Measurements from ENCODE around the gene FLVCR2.
A peak's percentile ranks its signal among the peaks of the same experiment; 100 is the strongest.

Gene FLVCR2

DNA sequence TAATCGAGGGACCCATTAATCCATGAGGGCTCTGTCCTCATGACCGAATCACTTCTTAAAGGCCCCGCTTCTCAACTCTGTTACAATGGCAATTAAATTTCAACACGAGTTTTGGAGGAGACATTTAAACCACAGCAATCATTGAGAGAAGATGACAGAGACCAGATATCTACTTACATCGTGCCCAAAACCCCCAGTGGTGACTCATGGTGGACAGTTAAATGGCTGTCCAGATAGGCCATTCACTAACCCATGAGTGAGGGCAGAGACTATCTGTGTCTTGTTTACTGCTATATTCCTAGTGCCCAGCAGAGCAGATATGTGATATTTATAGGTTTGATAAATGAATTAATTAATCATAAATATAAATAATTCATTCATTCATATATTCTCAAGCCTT is 20.0 kb upstream of the FLVCR2 start:
- DNase-seq (ENCODE audit: low read depth) = no peak

DNA sequence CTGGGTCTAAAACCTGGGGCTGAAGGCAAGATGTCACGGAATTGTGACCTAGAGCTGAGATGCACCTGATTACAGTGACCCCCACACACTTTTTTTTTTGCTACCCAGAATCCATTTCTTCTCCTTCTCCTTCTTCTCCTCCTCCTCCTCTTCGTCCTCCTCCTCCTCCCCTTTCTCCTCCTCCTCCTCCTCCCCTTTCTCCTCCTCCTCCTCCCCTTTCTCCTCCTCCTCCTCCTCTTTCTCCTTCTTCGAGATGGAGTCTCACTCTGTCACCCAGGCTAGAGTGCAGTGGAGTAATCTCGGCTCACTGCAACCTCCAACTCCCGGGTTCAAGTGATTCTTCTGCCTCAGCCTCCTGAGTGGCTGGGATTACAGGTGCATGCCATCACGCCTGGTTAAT is 19.4 kb upstream of the FLVCR2 start:
- DNase-seq (ENCODE audit: low read depth) = no peak

DNA sequence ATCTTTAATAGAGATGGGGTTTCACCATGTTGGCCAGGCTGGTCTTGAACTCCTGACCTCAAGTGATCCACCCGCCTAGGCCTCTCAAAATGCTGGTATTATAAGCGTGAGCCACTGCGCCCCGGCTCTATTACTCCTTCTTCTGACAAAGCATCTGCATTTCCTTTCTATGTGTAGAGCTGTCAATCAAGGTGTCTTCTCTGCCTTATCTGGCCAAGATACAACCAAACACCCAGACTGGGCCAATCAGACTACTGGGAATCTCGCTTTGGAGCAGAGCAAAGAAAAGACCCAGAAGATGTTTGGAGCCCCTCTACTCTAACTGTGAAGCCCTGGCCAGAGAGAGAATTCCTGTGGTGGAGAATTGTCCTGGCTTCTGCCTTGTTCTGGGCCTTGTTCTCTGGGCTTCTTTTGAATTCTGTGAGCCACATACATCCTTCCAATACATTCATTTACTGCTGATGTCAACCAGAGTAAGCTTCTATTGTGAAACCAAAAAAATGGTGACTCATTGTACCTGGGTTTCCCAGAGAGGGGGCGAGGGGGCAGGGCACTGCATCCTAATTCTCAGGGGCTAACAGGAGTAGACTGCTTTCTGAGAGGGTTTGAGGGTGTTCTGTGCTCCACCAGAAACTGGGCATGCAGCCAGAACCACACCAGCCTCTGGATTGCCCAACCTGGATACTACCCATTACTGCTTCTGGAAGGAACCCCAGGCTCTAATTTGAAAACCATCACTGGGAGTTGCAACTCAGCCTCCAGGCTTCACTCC is 18.8 kb upstream of the FLVCR2 start:
- DNase-seq (ENCODE audit: low read depth) = no peak

DNA sequence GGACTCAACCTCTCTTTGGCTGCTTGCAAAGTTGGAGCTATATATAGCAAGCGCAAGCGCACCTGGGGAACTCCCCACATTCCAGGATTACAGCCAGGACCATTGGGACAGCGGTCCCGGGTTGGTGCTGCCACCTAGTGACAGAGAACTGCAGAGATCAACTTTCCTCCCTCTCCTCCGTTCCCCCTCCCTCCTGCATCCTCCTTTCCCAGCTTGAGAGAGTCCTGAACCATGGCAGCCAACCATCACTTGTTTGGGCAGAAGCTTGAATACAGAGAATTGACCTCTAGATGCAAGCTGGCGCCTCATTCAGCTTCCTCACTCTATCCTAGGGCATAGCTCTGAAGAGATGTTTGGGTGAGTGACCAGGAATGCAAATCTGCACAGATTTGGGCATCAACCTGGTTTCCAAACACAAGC is 17.4 kb upstream of the FLVCR2 start:
- DNase-seq (ENCODE audit: low read depth) = no peak

DNA sequence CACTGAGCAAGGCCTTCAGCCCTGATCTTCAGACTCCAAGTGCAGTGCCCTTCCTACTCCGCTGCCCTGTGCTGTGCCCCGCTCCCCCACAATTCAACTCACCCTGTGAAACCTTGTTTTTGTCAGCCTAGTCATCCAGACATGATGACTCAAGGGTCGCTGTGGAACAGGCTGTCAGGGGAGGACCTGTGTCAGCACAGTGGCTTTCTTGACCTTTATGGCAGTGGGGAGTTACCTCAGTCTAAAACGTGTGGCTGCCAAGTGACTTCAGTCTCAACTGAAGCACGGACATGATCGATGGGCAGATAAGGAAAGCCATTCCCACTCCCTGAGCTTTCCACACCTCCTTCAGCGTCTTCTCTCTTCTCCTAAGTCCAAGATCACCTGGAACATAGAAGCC is 16.3 kb upstream of the FLVCR2 start:
- no peak for DNase-seq (ENCODE audit: low read depth)

DNA sequence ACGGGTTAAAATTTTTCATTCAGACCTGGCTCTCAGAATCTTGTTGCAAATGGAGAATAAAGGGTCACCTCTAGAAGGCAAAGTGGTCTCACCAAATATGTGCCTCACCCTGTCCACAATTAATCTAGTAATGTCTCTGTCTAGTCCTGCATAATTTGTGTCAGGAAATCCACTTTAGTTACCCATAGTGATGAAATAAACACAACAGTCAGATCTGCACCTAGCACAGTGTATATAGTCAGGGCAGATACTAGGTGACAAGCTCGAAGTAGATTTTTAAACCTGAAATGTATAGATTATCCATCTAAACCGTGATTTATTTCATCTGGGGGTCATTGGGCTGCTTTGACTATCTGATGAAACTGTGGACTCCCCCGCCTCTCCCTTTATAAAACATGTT is 15.9 kb upstream of the FLVCR2 start:
- DNase-seq (ENCODE audit: low read depth) = no peak

DNA sequence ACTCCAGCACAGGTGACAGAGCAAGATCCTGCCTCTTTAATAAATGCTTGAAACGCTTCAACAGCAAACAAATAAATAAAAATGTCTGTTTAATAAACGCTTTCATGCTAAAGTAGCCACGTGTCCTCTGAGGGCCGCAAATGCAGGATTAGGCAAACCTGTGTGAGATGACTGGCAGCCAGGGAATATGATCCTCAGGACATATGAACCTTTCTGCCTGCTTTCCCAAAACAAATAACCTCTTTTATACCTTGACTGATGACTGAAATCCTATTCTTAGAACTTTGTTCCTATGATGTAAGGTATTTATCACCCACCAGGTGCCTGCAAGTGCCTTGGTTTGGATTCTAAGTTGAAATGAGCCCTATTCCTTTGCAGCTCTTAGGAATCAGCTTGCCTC is 14.5 kb upstream of the FLVCR2 start:
- no peak for DNase-seq (ENCODE audit: low read depth)

DNA sequence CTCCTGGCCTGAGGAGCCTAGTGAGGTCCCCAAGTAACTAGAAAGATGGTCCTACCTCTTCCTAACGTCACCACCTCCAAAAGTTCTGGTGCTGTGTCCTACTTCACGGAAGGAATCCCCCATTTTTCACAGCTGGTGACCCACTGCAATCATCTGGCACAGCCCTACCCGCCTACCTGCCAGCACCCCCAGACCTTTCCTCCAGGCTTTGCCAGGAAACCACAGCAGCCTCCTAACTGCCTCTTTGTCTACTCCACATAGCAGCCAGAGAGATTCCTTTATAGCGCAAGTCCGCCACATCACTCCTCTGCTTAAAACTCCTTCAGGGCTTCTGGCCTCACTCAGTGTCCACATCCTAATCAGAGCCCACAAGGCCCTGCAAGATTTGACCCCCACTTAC is 13.4 kb upstream of the FLVCR2 start:
- no peak for DNase-seq (ENCODE audit: low read depth)

DNA sequence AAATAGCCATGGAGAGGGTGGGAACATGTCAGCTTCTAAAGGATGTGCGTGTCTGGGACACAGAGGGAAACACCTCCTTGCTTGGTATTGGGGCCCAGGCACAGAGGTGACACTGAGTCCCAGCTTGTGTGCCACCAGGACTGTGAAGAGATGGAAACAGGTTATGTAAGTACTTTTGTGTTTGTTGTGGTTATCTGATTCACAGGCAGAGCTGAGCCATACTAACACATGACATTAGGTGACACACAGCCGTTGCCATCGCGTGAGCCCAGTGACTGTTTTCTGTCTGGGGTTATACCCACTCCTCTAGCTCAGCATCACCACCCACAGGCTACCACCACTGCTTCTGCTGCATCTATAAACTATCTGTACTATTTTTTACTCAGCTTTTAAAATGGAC is 12.1 kb upstream of the FLVCR2 start:
- peak; percentile 75 for DNase-seq (ENCODE audit: low read depth)

DNA sequence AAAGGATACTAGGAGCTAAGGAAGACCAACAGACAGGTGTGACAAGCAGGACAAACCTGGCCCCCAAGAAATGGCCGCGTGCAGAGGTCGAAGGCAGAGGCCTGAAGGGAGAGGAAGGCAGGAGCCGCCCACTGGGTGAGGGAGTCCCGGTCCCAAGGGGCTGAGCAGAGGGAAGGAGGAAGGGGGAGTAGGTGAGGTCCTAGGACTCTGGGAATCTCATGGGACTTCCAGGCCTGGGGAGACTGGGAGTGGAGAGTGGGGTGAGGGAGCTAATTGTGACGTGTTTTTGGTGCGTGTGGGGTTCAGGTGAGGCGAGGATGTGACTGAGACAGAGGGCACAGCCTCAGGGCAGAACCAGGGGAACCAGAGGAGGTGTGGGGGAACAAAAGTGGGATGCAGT is 11.7 kb upstream of the FLVCR2 start:
- DNase-seq (ENCODE audit: low read depth) = no peak

DNA sequence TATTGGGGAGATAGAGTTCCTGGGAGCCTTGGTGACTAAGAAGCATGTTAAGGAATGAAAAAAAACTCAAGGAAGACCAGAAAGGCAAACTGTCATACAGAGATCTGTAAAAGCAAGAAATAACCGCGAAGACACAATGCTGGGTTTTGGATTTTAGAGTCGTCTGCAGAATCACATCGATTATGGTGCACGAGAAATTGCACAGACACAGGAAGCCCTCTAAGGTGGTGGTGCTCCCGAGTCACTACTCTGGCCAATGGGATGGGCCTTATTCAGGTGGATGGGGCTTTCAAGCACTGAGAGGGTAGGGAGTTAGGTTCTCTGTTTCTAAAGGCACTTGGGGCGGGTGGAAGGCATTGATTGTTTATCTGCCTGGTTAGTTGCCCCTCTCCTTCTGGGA is 10.3 kb upstream of the FLVCR2 start:
- no peak for DNase-seq (ENCODE audit: low read depth)

DNA sequence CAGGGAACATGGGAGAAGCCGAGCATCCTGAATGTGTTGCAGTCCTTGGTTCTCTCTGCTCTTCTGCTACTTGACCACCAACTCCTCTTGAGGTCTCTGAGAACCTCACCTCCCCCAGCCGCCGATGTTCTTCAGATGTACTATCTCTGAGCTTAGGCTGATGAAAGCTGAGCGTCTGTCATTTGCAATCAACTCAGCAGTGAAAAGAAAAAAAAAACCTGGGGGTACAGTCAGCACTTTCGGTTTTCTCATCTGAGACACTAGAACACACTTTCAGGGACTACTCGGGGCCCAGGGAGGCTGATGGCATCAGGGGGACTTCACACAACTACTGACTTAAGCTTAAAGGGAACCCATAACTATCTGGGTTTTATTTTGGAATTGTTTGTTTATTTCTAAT is 9.6 kb upstream of the FLVCR2 start:
- no peak for DNase-seq (ENCODE audit: low read depth)

DNA sequence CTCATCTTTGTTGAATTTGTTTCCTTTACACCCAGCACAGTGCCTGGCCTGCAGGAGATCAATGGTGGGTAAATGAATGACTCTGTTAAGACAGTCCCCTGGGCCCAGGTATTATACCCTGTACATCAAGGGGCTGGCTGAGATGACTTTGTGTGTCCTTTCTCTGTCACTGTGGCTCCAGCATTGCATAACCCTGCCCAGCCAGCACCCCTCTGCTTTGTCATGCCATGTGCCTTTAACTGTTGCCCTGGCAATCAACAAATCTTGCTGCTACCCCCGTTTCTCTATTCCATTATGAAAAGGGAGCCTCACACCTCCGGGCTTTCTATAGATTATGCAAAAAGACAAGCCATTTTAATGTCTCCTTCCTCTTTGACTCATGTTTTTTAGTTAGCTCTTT is 7.6 kb upstream of the FLVCR2 start:
- no peak for DNase-seq (ENCODE audit: low read depth)

DNA sequence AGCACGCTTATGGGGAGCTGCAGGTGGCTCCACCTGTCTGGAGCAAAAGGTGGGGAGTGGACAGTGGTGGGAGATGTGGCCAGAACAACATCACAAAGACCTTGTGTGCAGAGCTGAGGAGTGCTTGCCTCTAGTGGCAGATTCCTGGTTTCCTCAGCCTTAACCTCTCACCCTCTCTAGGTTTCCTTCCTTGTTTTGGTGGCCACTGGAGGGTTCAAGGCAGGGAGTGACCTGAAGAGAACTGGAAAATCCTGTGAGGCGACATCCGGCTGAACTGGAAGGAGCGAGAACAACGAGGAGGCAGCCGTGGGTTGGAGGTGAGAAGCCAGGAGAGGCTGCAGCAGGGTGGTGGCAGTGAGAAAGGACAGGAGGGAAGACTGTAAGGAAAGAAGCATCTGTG is 6.3 kb upstream of the FLVCR2 start:
- DNase-seq (ENCODE audit: low read depth) = no peak

DNA sequence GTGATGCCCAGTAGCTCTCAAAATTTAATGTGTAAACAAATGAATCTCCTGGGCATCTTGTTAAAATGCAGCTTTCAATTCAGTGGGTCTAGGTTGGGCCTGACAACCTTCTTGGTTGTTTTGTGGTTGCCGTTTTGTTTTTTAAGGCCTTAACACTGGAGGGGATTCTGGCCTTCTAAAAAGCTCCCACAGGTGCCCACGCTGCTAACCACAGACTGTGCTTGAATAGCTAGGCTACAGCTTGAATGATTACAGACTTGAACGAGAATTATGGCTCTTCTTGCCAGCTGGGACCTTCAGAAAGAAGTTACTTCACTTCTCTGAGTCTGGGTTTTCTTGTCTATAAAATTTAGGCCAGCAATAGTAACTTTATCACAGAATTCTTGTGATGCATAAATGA is 1.3 kb upstream of the FLVCR2 start:
- no peak for DNase-seq (ENCODE audit: low read depth)

DNA sequence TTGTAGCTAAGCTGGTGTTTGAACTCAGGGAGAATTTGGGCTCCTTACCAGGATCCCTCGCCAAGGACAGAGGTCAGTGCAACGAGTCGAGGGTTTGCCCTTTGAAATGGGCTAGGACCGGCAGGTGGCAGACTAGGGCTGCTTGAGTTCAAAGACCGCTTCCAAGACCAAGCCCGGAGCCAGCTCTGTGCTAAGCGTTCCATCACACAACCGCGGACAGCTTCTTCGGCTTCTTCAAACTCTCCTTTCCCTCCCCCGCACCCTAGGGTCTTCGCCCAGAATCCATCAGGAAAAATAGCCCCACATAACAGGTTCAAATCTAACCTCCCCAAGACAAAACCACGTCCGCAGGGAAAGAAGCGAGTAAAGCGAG is 705 bp upstream of the FLVCR2 start:
- peak; percentile 36 for DNase-seq (ENCODE audit: low read depth)

DNA sequence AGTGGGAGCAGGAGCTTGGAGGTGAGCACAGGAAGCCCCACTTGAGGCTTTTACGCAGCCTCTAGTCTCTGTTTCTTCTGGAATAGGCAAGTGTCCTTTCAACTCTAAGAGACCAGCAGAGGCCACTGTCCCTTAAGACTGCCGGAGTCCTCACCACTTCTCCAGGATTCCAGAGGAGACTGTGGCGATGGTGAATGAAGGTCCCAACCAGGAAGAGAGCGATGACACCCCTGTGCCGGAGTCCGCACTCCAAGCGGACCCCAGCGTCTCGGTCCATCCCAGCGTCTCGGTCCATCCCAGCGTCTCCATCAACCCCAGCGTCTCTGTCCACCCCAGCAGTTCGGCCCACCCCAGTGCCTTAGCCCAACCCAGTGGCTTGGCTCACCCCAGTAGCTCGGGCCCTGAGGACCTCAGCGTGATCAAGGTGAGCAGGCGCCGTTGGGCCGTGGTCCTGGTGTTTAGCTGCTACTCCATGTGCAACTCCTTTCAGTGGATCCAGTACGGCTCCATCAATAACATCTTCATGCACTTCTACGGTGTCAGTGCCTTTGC is 442 bp downstream of the FLVCR2 start:
- DNase-seq (ENCODE audit: low read depth) = no peak

DNA sequence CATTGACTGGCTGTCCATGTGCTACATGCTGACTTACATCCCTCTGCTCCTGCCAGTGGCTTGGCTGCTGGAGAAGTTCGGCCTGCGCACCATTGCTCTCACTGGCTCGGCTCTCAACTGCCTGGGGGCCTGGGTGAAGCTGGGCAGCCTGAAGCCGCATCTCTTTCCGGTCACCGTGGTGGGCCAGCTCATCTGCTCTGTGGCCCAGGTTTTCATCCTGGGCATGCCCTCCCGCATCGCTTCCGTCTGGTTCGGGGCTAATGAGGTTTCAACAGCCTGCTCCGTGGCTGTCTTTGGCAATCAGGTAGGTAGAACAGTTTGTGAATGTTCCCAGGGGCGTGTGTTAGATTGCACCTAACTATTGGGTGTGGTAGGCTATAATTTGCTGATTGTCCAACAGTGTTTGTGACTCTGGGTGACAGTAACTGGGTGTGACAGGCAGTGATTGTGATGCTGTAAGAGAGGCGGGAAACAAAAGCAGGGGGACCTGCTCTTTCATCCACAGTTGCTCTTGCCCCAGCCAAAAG is 981 bp downstream of the FLVCR2 start:
- DNase-seq (ENCODE audit: low read depth) = no peak

DNA sequence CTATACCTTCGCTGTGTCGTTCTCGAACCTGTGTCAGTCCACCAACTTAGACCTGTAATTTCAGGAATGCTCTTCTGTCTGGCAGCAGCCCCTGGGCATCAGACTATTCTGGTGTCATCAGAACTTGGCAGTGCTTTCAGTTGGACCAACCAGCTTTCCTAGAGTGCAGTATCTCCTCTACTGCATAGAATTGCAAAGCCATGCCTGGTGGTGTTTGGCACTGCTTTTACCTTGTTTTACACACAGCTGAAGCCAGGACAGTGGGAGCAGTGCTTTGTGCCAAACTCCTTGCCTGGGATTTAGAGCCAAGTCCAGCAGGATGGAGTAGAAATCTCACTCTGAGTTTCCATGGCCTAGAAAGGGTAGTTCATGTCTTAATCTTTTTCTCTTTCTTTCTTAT is 1.5 kb downstream of the FLVCR2 start:
- no peak for DNase-seq (ENCODE audit: low read depth)

DNA sequence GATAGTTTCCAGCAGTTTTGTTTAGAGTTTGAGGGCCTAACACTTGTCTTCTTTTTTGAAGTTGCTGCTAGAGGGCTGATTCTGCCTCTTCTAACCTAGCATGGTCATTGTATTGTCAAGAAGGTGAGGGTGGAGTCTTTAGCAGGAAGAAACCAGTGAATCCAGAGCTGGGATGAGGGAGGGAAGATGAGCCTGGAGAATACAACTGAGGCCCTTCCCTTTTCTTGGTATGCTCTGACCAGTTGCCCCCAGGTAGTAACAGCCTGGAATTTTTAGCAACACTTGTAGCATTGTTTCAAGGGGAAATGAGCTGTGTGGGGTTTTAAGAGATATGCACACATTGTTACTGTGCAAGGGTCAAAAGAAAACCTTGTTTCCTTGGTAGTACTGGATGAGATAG is 9.0 kb downstream of the FLVCR2 start:
- DNase-seq (ENCODE audit: low read depth) = no peak

DNA sequence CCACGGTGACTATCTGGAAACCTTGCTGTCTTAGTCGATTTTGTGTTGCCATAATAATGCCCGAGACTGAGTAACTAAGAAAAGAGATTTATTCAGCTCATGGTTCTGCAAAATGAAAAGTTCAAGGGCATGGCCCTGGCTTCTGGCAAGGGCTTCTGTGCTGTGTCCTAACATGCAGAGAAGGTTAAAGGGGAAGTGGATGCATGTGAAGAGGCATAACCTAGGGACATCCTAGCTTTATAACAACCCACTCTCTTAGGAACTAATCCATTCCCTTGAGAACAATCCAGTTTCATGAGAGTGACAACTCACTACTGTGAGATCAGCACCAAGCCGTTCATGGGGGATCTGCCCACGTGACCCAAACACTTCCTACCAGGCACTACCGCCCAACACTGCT is 11.5 kb downstream of the FLVCR2 start:
- no peak for DNase-seq (ENCODE audit: low read depth)

DNA sequence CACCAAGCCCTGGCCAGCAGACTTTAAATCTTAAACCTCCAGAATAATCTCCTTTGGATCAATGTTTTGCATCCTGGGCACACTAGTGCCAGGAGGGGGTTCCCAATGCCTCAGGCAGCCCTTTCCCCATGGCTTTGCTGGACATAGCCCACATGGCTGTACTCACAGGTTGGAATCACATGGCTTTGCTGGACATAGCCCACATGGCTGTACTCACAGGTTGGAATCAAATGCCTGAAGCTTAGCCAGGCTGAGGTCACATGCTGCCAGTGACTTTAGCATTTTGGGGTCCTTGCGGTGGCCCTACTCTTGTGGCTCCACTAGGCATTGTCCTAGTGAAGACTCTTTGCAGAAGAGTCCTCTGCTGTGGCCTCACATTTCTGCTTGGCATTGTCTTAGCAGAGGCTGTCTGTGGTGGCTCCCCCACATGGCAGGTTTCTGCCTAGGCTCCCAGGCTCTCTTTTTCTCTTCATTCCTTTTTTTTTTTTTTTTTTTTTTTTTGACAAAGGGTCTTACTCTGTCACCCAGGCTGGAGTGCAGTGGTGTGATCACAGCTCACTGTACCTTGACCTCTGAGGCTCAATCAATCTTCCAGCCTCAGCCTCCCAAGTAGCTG is 13.0 kb downstream of the FLVCR2 start:
- DNase-seq (ENCODE audit: low read depth) = no peak

DNA sequence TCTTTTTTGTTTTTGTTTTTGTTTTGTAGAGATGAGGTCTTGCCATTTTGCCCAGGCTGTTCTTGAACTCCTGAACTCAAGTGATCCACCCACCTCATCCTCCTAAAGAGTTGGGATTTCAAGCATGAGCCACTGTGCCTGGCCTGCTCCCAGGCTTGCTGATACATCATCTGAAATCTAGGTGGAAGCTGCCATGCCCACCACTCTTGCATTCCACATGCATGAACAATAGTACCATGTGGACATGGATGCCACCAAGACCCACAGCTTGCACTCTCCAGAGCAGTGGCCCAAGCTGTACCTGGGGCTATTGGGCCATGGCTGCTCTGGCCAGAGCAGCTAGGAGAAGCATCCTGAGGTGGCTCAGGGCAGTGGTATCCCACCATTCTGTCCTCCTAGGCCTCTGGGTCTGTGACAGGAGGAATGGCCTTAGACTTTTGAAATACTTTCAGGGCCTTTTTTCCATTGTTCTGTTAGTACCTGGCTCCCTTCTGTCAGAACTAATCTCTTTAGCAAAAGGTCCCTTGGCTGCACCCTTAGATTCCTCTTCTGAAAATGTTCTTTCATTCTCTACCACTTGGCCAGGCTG is 13.7 kb downstream of the FLVCR2 start:
- DNase-seq (ENCODE audit: low read depth) = no peak
